B cell (primary cell): ENCODE results near the gene DAPK3. TPM values are rescaled to one million over a fixed set of nuclear protein-coding genes. Genes with fewer than 3 reads are reported as not detected.
A peak's percentile ranks its signal among the peaks of the same experiment; 100 is the strongest.

Experiments
- ATAC-seq: fragments of 200-7000 bp; cut with Tn5 transposase; one replicate; pipeline ENCODE4 v1.10.0; 2021; ENCODE audit warnings: low read depth, mild to moderate bottlenecking, moderate number of reproducible peaks, moderate library complexity
- CTCF ChIA-PET: fragments of 350-600 bp; sonication (Branson Sonifier 250); formaldehyde crosslinking; loops from one replicate; lab custom pipeline; 2021; ENCODE audit warnings: antibody characterized with exemption, inconsistent platforms; lab: Charles Lee
- POLR2A ChIA-PET: fragments of 350-600 bp; sonication (Branson Sonifier 250); formaldehyde crosslinking; loops from one replicate; lab custom pipeline; 2021; ENCODE audit warnings: antibody characterized with exemption; lab: Charles Lee
- DNase-seq: peaks from one replicate; pipeline ENCODE4 v3.0.0; 2013
- H2AFZ ChIP-seq: 2 replicates; pipeline ENCODE4 v1.6.1; 2012; ENCODE audit warnings: mild to moderate bottlenecking, low read depth, low read length; ENCODE audit not compliant: insufficient read depth, poor library complexity, severe bottlenecking
- H3K27ac ChIP-seq, 2 donors: 1 replicate in 1 of 2; 2 replicates in 1 of 2; pipeline ENCODE4 v1.5.1; 2012 to 2013; ENCODE audit warnings: low read length in 2 of 2, mild to moderate bottlenecking in 2 of 2, moderate library complexity in 1 of 2
- H3K27me3 ChIP-seq, 4 experiments: fragments of 200-600 bp in 1 of 4; sonication (generic) in 1 of 4; replicated peaks in 1 of 4; 1 replicate in 2 of 4; 2 replicates in 2 of 4; pipeline versions ENCODE4 v1.6.1 to v1.7.0; 2013 to 2016; ENCODE audit warnings: low read length in 3 of 4, mild to moderate bottlenecking in 2 of 4, mixed read lengths in 1 of 4, moderate library complexity in 1 of 4; ENCODE audit not compliant: insufficient read depth in 4 of 4, control insufficient read depth in 3 of 4; ENCODE audit errors: control extremely low read depth in 1 of 4
- H3K36me3 ChIP-seq, 2 experiments: replicated peaks in 1 of 2; 1 replicate in 1 of 2; 2 replicates in 1 of 2; pipeline versions ENCODE4 v1.6.1 to v1.7.1; 2013; ENCODE audit warnings: low read length in 1 of 2; ENCODE audit not compliant: insufficient read depth in 2 of 2, control insufficient read depth in 1 of 2; ENCODE audit errors: control extremely low read depth in 1 of 2, extremely low read depth in 1 of 2
- H3K4me1 ChIP-seq, 2 donors: fragments of 200-600 bp in 1 of 2; sonication (generic) in 1 of 2; 1 replicate in 1 of 2; 2 replicates in 1 of 2; pipeline versions ENCODE4 v1.5.1 to v1.6.1; 2013 to 2017; ENCODE audit warnings: low read length in 2 of 2; ENCODE audit not compliant: control insufficient read depth in 2 of 2, insufficient read depth in 2 of 2
- H3K4me2 ChIP-seq: replicated peaks from 2 replicates; pipeline ENCODE3; 2012; ENCODE audit warnings: mild to moderate bottlenecking, low read depth, low read length; ENCODE audit not compliant: poor library complexity, severe bottlenecking
- H3K4me3 ChIP-seq, 5 experiments: fragments of 200-600 bp in 1 of 5; sonication (generic) in 1 of 5; 1 replicate in 3 of 5; 2 replicates in 2 of 5; pipeline versions ENCODE4 v1.5.1 to v1.7.0; 2011 to 2016; ENCODE audit warnings: low read length in 4 of 5, mild to moderate bottlenecking in 4 of 5, low read depth in 2 of 5, control low read depth in 1 of 5, moderate library complexity in 1 of 5; ENCODE audit not compliant: insufficient read depth in 1 of 5; ENCODE audit errors: control extremely low read depth in 1 of 5, extremely low read depth in 1 of 5
- H3K79me2 ChIP-seq: fragments of 200-600 bp; sonication (generic); one replicate; pipeline ENCODE4 v1.6.0; 2016; ENCODE audit warnings: low read length; ENCODE audit not compliant: control insufficient read depth, insufficient read depth
- H3K9ac ChIP-seq: fragments of 200-600 bp; sonication (generic); 2 replicates; pipeline ENCODE4 v1.6.1; 2017; ENCODE audit warnings: mild to moderate bottlenecking, low read length, moderate library complexity
- H3K9me3 ChIP-seq, 3 donors: one replicate each; pipeline versions ENCODE4 v1.6.1 to v1.7.1; 2013; ENCODE audit warnings: low read length in 2 of 3; ENCODE audit not compliant: control insufficient read depth in 2 of 3, insufficient read depth in 1 of 3; ENCODE audit errors: control extremely low read depth in 1 of 3
- H4K20me1 ChIP-seq: 2 replicates; pipeline ENCODE4 v1.6.0; 2012; ENCODE audit warnings: mild to moderate bottlenecking, low read length; ENCODE audit not compliant: insufficient read depth, control insufficient read depth, poor library complexity, severe bottlenecking
- H3K27ac Mint-ChIP-seq: one replicate; pipeline ENCODE4 v1.8.0; 2021; ENCODE audit warnings: mixed read lengths
- H3K27me3 Mint-ChIP-seq: one replicate; pipeline ENCODE4 v1.8.0; 2021; ENCODE audit warnings: mixed read lengths
- H3K4me1 Mint-ChIP-seq: one replicate; pipeline ENCODE4 v1.8.0; 2021; ENCODE audit warnings: mixed read lengths
- H3K4me3 Mint-ChIP-seq: one replicate; pipeline ENCODE4 v1.8.0; 2021; ENCODE audit warnings: mixed read lengths
- H3K9me3 Mint-ChIP-seq: one replicate; pipeline ENCODE4 v1.8.0; 2022; ENCODE audit warnings: mixed read lengths; ENCODE audit not compliant: insufficient read depth
- CTCF ChIP-seq: fragments of 200-600 bp; IDR thresholded peaks from one replicate; pipeline ENCODE4 v1.8.0; 2022; ENCODE audit warnings: antibody characterized with exemption, mild to moderate bottlenecking
- EZH2 ChIP-seq: IDR thresholded peaks from 2 replicates; pipeline ENCODE4 v1.6.1; 2012; ENCODE audit warnings: borderline replicate concordance, low read depth, mild to moderate bottlenecking, moderate library complexity, low read length; ENCODE audit not compliant: insufficient read depth, poor library complexity, severe bottlenecking
- WGBS: methylation state at CpG from one replicate; pipeline ENCODE4 v1.1.5; 2013; ENCODE audit warnings: missing lambda C conversion rate; ENCODE audit not compliant: insufficient coverage; 5-methylcytosine and 5-hydroxymethylcytosine counted together
- intact Hi-C: fragments of 100-400 bp; cut with micrococcal nuclease; formaldehyde crosslinking; loops from one replicate; pipeline ENCODE4 v1.10.0; 2022
- polyA plus RNA-seq: library from polyadenylated mRNA; depleted of rRNA; stranded (reverse); fragments of >200 nt; gene quantifications from 2 replicates; pipeline ENCODE4 v1.2.3, GENCODE V29; 2012
- total RNA-seq, 2 donors: library from RNA; stranded (reverse); fragments of 120-200 nt in 1 of 2; gene quantifications; 1 replicate in 1 of 2; 2 replicates in 1 of 2; pipeline versions ENCODE4 v1.2.3 to v1.2.4, GENCODE V29; 2013 to 2022

Gene DAPK3
- total and polyA plus RNA-seq, 2 donors (not counting 1 experiment from before 2014, with no cell fraction given): 32.6 to 47.4 TPM

- H3K27ac Mint-ChIP-seq: peak overlapping the region; percentile 80
- Histone ChIP-seq H3K4me2 (peak overlapping the region; percentile 98), H3K9me3 (no peaks in the 10 kb centered on the region), H4K20me1 (peaks cover 51% of the 10 kb centered on the region), H3K27me3 (no peaks in the 10 kb centered on the region), H3K79me2 (peaks cover 61% of the 10 kb centered on the region), H3K4me3 (peak overlapping the region; percentile 27 to 84 (median 73)), H3K4me1 (peaks cover 14 to 35% of the 10 kb centered on the region in 2 donors), H3K27ac (peak overlapping the region in 1 of 2 donors; percentile 69), H3K9ac (peak overlapping the region; percentile 85), H2AFZ (peak overlapping the region; percentile 87), H3K36me3 (peaks cover 0 to 6% of the 10 kb centered on the region in 2 experiments)
- ChIA-PET POLR2A (interaction anchor here (0.6 to 2.1 kb wide), 9 partner anchors 9 to 732 kb away, joined by 3 to 13 read pairs (median 7); partner anchors contain the start of gene EEF2), CTCF (interaction anchor here (0.6 to 3.3 kb wide), 5 partner anchors 17 to 529 kb away, joined by 3 to 22 read pairs (median 15); partner anchors contain the start of gene EEF2)
- no peaks in the 10 kb centered on the region for H3K9me3 Mint-ChIP-seq
- H3K4me1 Mint-ChIP-seq: peaks cover 38% of the 10 kb centered on the region
- intact Hi-C loops: loop anchor here (1.0 to 5.0 kb wide), 6 partner anchors 18 to 501 kb away; partner anchors contain the start of genes ANKRD24, EEF2, FZR1 and MAP2K2
- ATAC-seq (no peak), DNase-seq (peak; percentile 49)
- TF ChIP-seq EZH2 (no peak), CTCF (no peak)
- WGBS: 0% methylated on average over 55 of the region's 55 CpGs
- peak overlapping the region; percentile 93 for H3K4me3 Mint-ChIP-seq
- no peaks in the 10 kb centered on the region for H3K27me3 Mint-ChIP-seq
These were observed 37.1 kb upstream of the DAPK3 start for GRCh38 chr19:4007836-4008539.
